ENCODE measurements around the gene CFAP65.

- no peak for TF ChIP-seq POLR2AphosphoS5 (IDR thresholded peaks at IDR 0.05)
- TF ChIP-seq CTCF (IDR thresholded peaks at IDR 0.05), result no peak
- no peak for TF ChIP-seq POLR2A (IDR thresholded peaks at IDR 0.05)
Measured at GRCh38 chr2:219026946-219027345, 14.4 kb downstream of the CFAP65 start.

Data from gastroesophageal sphincter (tissue), 3 donors.